ENCODE measurements around the gene CSMD2.

GRCh38 chr1:33710967-33711366, 454.1 kb downstream of the CSMD2 start:
- TF ChIP-seq CTCF (IDR thresholded peaks at IDR 0.05; ENCODE audit: insufficient read depth, low read length, poor library complexity, severe bottlenecking) (no peak), EZH2phosphoT487 (conservative IDR thresholded peaks at IDR 0.05; ENCODE audit: low read length) (no peak)
